DMS53 treated with DMSO at 0.1 percent for 48 hours (cell line): ENCODE measurements around the gene RASD1.

Experiments used
- DNase-seq: peaks from one replicate; lab custom pipeline; 2025; ENCODE audit not compliant: unreplicated experiment; lab: John Stamatoyannopoulos, UW

Gene RASD1

DNA sequence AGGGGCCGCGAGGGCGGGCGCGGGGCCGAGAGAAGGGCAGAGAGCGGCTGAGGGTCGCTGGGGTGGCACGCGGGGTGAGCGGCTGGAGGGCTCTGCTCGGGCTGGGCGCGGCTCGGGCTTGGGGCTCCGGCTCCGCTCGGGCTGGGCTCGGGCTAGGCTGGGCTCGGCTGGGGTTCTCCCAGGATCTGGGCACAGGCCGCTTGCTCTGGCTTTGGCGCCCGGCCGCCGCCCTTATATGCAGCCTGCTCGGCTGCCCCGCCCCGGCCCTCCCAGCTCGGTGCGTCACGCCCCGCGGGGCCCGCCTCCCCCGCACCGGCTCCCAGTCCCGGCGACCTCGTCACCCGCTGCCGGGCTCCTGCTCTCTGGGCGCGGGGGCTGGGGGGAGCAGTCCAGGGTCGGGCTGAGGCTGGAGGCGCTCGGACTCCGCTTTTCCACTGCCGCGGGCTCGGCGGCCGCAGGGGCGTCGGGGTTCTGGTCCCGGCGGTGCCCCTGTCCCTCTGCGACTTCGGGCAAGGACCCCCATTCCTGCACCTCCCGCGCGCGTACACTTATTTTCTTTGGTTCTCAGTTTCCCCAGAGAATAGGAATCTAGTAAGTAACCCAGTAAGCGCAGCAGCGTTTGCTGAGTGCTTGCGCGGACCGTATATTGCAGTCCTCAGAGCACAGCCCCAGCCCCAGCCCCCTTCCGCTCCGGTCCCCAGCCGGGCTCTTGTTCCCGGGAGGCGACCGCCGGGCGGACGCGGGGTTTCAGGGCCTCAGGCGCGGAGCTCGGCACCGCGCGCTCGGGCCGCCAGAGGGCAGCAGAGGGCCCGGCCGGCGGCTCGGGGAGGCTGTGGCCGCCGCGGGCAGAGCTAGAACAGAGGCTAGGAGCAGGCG is at the start of gene RASD1:
Gene RASD1 (minus strand): TSS at position 207 of the 876 bp plus-strand sequence. CDS start 214 bp downstream, outside the sequence.
- peak; percentile 55 for DNase-seq

DNA sequence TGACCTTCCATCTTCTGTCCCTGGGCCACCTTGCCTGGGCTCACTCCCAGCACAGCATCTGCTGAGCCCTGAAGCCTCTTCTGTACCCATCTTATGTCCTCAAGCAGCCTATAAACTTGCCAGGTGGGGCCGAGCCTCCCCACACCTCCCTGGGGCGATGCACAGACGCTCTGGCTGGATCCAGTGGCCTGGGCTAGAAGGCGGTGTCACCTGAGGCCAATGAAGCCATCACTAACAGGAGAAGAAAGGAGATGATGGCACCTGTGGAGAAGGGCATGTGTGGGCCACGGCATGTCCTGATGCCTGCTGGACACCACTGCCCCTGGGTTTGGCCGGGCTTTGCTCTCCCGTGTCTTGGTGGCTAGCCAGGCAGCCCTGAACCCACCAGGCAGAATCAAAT is 49.8 kb upstream of the RASD1 start:
- DNase-seq = no peak

- no peak for DNase-seq
Observed at GRCh38 chr17:17545031-17545820, 49.0 kb upstream of the RASD1 start.

DNA sequence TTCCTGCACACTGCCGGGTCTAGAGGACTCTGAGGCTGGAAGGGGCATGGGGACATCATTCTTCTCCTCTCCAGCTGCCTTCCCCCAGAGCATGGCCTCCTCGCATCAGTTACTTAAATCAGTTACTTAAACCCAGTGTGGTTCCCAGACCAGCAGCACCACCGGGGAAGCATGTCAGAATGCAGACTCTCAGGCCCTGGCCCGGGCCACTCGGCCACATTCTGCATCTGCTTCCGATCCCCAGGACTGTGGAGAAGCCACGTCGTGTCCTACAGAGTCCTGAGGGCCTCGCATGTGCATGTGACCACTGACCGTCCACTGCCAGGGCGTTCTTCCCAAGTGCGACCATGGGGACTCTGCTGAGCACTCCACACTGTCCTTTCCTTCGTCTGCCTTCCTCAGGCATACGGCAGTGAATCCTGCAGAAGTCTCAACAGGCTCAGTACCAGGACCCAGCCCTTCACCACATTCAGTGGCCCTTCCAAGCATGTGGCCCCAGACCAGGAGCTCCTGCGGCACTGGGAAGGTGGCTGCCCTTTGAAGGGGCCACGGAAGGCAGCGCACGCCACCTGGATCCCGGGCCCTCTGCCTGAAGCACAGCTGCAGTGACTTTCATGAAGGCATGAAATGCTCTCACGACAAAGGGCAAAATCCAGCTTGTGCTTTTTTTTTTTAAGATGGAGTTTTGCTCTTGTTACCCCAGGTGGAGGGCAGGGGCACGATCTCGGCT is 46.9 kb upstream of the RASD1 start:
- no peak for DNase-seq

- no peak for DNase-seq
Observed at GRCh38 chr17:17541640-17542001, 45.4 kb upstream of the RASD1 start.

DNA sequence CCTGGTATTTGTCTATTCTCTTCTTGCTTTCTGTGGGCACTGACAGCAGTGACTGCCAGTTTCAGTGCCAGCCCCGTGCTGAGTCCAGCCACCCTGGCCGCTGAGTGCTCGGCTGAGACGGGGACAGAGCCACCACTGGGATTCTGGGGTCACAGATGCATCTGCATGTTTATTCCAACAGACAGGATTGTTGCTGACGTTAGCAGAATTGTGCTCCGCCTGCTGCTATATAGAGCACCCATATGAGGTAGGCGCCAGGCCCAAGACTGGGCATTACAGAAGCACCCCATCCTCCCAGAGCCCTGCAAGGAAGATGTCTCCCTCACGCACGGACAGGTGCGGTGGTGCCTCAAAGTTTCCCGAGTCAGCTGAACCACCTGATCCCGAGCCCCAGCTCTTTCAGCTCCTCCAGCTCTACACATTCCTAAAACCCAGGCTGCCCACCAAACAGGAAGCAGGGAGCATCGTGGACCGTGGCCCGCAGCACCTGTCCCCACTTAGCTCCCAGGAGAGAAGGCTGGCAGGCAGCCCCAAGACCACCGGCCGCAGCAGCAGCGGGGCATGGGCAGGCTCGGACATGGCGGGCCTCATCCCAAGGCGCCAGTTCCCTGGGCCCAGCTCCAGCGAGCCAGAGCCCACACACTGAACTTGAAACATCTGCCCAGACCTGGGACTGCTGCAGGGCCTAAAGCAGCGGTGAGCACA is 44.9 kb upstream of the RASD1 start:
- no peak for DNase-seq

GRCh38 chr17:17540278-17540906 is 44.2 kb upstream of the RASD1 start:
- no peak for DNase-seq

GRCh38 chr17:17539591-17539990 is 43.4 kb upstream of the RASD1 start:
- no peak for DNase-seq

GRCh38 chr17:17538417-17539391 is 42.5 kb upstream of the RASD1 start:
- DNase-seq = peak; percentile 94

- DNase-seq = peak; percentile 12
Observed at GRCh38 chr17:17537311-17538099, 41.3 kb upstream of the RASD1 start.

DNA sequence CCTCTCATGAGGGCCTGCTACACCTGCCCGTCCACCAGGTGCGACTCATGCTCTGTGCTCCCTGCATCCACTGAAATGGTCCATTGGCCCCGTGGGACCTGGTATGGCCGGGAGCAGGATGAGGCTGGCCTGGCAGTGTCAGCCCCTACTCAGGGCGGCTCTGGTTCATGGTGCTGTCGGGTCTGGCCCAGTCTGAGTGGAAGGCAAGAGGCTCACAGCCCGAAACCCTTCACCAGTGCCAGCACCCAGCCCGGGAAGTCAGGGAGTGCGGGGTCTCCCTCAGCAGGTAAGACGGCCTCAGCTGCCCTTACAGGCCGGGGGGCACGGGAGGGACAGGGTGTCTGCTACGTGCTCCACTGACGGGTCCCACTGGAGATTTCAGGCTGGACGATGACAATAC is 40.5 kb upstream of the RASD1 start:
- DNase-seq = peak; percentile 8

DNA sequence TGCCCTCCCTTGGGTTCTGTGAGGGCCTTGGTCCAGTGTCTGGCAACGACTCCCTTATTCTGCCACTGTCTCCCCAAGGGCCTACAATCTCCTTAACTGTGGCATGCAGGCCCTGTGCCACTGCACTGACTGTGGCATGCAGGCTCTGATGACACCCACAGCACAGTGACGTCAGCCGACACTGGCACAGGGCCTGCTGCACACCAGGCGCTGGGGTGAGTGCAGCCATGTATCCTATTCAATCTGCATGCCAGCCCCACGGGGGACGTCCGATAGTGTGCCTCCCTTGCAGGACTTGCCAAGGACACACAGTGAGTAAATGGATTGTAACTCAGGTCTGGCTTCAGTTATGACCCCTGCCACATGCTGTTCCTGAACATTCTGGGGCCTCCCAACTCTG is 39.8 kb upstream of the RASD1 start:
- peak; percentile 5 for DNase-seq

GRCh38 chr17:17533901-17534441 is 37.8 kb upstream of the RASD1 start:
- peak; percentile 94 for DNase-seq

GRCh38 chr17:17532991-17533390 is 36.8 kb upstream of the RASD1 start:
- no peak for DNase-seq

DNA sequence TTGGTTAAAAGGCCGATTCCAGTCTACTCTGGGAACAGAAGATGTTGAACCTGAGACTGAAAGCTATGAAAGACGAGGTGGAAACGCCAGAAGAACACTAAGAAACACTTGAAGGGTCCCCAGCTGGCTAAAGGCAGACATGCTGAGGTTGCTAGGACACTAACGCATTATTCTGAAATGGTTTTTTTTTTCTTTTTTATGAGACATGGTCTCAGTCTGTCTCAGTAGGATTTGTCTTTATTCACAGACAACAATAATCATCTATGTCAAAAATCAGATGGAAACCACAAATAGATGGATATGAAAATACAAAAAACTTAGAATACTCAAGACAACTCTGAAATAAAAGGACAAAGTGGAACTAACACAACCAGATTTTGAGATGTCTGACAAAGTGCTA is 35.0 kb upstream of the RASD1 start:
- no peak for DNase-seq

DNA sequence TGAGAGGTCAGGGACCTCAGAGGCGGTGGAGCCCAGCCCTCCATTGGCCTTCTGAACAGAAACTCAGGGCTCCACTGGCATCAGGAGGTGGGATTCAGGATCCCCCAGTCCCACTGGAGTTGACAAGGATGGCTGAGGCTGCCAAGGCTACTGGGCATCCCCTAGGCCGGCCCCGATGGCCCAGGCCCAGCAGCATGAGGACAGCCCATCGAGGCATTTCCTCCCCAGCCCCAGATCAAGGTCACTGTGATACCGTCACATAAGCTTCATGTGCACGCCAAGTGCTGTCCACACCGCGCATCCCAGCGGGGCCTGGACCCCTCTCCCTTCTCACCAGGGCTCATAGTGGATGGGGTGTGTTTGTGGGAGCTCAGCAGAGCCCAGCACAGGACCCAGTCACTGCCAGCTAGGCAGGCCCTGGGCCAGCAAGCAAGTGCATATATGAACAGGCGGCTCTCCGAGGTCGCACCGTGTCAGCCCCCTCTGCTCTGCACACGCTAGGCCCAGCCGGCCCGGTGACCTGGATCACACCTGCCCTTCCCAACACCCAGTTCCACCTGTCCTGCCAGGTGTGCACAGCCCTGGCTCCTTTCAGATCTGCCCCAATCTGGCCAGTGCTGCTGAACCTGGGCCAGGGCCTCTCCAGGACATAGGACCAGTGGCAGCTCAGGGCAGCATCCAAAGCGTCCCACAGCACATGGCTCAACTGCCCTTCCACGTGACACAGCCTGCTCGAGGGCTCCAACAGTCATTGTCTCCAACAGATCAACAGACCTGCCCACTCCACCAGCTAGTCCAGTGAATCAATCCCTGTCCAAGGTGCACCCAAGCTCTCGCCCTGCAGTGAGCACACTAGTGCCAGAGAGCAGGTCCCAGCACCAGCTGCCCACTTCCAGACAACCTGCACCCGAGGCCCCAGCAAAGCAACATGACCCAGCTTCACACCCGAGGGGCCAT is 32.8 kb upstream of the RASD1 start:
- DNase-seq = peak; percentile 65

GRCh38 chr17:17527956-17528500 is 31.8 kb upstream of the RASD1 start:
- no peak for DNase-seq
